Gastroesophageal sphincter (tissue), 4 donors: Measurements from ENCODE around the gene C1orf167. TPM values are rescaled to one million over a fixed set of nuclear protein-coding genes. Genes with fewer than 3 reads are reported as not detected.

Source experiments
- ATAC-seq: fragments of 150-250 bp; one replicate; pipeline ENCODE4 v1.9.1; 2016; ENCODE audit warnings: mild to moderate bottlenecking, moderate library complexity
- H3K27ac ChIP-seq, 4 donors: fragments of 200-600 bp; sonication (generic) in 3 of 4; 1 replicate in 3 of 4; 2 replicates in 1 of 4; pipeline ENCODE4 v1.5.1; 2016 to 2019
- H3K27me3 ChIP-seq: fragments of 200-600 bp; sonication (generic); one replicate; pipeline ENCODE4 v1.5.1; 2019
- H3K36me3 ChIP-seq, 2 donors: fragments of 200-600 bp; sonication (generic); one replicate each; pipeline ENCODE4 v1.5.1; 2019; ENCODE audit warnings: control low read depth in 1 of 2
- H3K4me1 ChIP-seq, 3 donors: fragments of 200-600 bp; sonication (generic); 1 replicate in 2 of 3; 2 replicates in 1 of 3; pipeline ENCODE4 v1.5.1; 2016 to 2019; ENCODE audit warnings: control low read depth in 2 of 3
- H3K4me3 ChIP-seq, 2 donors: fragments of 200-600 bp; sonication (generic); one replicate each; pipeline ENCODE4 v1.5.1; 2019; ENCODE audit warnings: mild to moderate bottlenecking in 1 of 2, moderate library complexity in 1 of 2
- H3K9me3 ChIP-seq, 3 donors: fragments of 200-600 bp; sonication (generic); one replicate each; pipeline ENCODE4 v1.5.1; 2017 to 2019; ENCODE audit warnings: control low read depth in 2 of 3
- EP300 ChIP-seq: sonication (generic); formaldehyde crosslinking; IDR thresholded peaks from one replicate; pipeline ENCODE4 v1.6.1; 2017; ENCODE audit warnings: antibody characterized with exemption, mild to moderate bottlenecking
- POLR2A ChIP-seq, 2 donors: fragments of 450-650 bp; IDR thresholded peaks; one replicate each; pipeline ENCODE4 v1.6.1; 2017; ENCODE audit warnings: antibody characterized with exemption in 2 of 2, mild to moderate bottlenecking in 2 of 2, moderate library complexity in 1 of 2
- POLR2AphosphoS5 ChIP-seq: sonication (generic); formaldehyde crosslinking; IDR thresholded peaks from one replicate; pipeline ENCODE4 v1.6.1; 2017; ENCODE audit warnings: antibody characterized with exemption
- WGBS, 2 donors: methylation state at CpG; one replicate each; pipeline ENCODE4 v1.1.5; 2018; ENCODE audit warnings: low coverage in 1 of 2; 5-methylcytosine and 5-hydroxymethylcytosine counted together
- total RNA-seq, 4 donors: library from RNA; depleted of rRNA; stranded (reverse); fragments of >200 nt; gene quantifications; one replicate each; pipeline ENCODE4 v1.1.0, GENCODE V29; 2016
- TF ChIP-seq, protein P1 (sequence below), 4 experiments: fragments of 200-600 bp in 2 of 4; fragments of 450-650 bp in 2 of 4; sonication (generic) in 1 of 4; IDR thresholded peaks; one replicate each; pipeline ENCODE4 v1.5.1; 2017 to 2019; ENCODE audit warnings: antibody characterized with exemption in 4 of 4, mild to moderate bottlenecking in 2 of 4, moderate library complexity in 2 of 4

The C1orf167 gene
- total RNA-seq, 4 donors from 2014 or later, result 0.35 to 1.4 (median 0.75) TPM

DNA sequence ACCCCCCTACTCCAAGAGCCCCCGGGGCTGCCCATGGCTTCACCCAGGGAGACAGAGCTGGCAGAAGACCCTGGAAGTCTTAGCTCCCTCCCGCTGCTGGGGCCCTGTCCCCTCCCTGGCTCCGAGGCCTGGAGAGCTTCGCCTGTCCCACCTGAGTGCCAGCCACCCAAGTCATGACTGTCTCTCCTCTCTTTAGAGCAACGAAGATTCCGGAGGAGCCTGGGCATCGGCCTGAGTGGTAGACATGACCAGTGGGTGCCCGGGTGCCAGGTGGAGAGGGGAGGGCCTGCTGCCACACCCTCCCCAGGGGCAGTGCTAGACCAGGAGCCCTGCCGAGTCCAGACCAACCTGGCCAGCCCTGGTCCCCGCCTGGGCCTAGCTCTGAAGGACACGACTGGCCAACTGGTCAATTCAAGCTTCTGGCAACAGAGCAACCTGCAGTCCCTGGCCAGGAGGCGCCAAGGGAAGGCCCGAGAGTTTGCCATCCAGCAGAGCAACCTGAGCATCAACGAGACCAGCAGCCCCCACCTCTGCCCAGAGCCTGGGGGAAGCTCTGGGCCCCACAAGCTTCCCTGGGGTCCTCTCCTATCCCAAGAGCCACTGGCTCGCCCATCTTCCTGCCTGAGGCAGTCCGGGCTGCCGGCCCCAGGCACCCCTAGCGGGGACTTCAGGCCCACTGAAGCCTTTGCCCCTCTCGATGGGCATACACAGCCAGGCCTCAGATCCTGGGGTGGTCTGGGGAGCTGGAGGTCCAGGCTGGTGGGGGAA is 3.9 kb downstream of the C1orf167 start:
- 61% methylated on average over 2 of the region's 19 CpGs; no CpG with 5 or more reads in 1 of the 2 donors for WGBS, 2 donors
- no peaks in the 10 kb centered on the region for H3K36me3 ChIP-seq
- H3K4me3 ChIP-seq, result no peak overlapping the region
- peaks cover 58% of the 10 kb centered on the region for H3K27me3 ChIP-seq
- H3K27ac ChIP-seq, result no peak overlapping the region
- peaks cover 0 to 9% (median 0%) of the 10 kb centered on the region in 3 donors for H3K4me1 ChIP-seq
- ATAC-seq, result no peak
- no peaks in the 10 kb centered on the region for H3K9me3 ChIP-seq
- no peak for TF ChIP-seq POLR2AphosphoS5
- no peak for TF ChIP-seq POLR2A (IDR thresholded peaks at IDR 0.05)
- TF ChIP-seq, protein P1, sequence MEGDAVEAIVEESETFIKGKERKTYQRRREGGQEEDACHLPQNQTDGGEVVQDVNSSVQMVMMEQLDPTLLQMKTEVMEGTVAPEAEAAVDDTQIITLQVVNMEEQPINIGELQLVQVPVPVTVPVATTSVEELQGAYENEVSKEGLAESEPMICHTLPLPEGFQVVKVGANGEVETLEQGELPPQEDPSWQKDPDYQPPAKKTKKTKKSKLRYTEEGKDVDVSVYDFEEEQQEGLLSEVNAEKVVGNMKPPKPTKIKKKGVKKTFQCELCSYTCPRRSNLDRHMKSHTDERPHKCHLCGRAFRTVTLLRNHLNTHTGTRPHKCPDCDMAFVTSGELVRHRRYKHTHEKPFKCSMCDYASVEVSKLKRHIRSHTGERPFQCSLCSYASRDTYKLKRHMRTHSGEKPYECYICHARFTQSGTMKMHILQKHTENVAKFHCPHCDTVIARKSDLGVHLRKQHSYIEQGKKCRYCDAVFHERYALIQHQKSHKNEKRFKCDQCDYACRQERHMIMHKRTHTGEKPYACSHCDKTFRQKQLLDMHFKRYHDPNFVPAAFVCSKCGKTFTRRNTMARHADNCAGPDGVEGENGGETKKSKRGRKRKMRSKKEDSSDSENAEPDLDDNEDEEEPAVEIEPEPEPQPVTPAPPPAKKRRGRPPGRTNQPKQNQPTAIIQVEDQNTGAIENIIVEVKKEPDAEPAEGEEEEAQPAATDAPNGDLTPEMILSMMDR (IDR thresholded peaks at IDR 0.05), result no peak
- TF ChIP-seq EP300, result no peak

GRCh38 chr1:11766429-11766776 is 4.4 kb downstream of the C1orf167 start:
- Histone ChIP-seq H3K27ac (no peak overlapping the region), H3K4me1 (peaks cover 0 to 9% (median 0%) of the 10 kb centered on the region in 3 donors), H3K27me3 (peaks cover 56% of the 10 kb centered on the region), H3K4me3 (no peak overlapping the region), H3K9me3 (no peaks in the 10 kb centered on the region), H3K36me3 (no peaks in the 10 kb centered on the region)
- TF ChIP-seq, protein P1 (IDR thresholded peaks at IDR 0.05), result no peak
- no peak for TF ChIP-seq POLR2AphosphoS5
- no peak for TF ChIP-seq POLR2A (IDR thresholded peaks at IDR 0.05)
- no peak for TF ChIP-seq EP300
- no peak for ATAC-seq
- WGBS, 2 donors, result 60% methylated on average over 3 of the region's 14 CpGs; no CpG with 5 or more reads in 1 of the 2 donors

GRCh38 chr1:11767922-11768704 is 6.1 kb downstream of the C1orf167 start:
- no peak overlapping the region for H3K4me3 ChIP-seq
- no peak for ATAC-seq
- no peaks in the 10 kb centered on the region for H3K36me3 ChIP-seq
- TF ChIP-seq, protein P1 (IDR thresholded peaks at IDR 0.05), result no peak
- TF ChIP-seq EP300 (no peak), POLR2A (IDR thresholded peaks at IDR 0.05) (no peak), POLR2AphosphoS5 (no peak)
- 100% methylated on average over 1 to 2 of the region's 16 CpGs for WGBS, 2 donors
- no peaks in the 10 kb centered on the region for H3K9me3 ChIP-seq
- H3K27ac ChIP-seq, result no peak overlapping the region
- no peaks in the 10 kb centered on the region for H3K4me1 ChIP-seq
- peaks cover 48% of the 10 kb centered on the region for H3K27me3 ChIP-seq

DNA sequence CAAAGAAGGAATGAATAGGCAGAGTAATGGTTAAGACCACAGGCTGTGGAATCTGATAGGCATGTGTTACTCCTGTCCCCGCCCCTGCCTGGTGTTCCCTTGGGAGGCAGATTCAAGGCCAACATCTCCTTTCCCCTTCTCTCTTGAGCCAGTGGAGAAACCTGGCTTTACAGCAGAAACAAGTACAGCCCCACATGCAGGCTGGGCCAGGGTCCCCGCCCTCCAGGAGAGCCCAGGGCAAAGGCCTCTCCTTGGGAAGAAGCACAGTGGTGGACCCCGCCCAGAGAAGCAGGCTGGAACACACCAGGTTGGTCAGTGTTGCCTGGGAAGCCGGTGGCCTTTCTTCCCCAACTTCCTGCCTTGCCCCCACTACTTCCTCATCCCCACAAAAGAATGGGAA is 6.8 kb downstream of the C1orf167 start:
- ATAC-seq, result no peak
- no peaks in the 10 kb centered on the region for H3K9me3 ChIP-seq
- 40% methylated on average over 1 of the region's 4 CpGs; no CpG with 5 or more reads in 1 of the 2 donors for WGBS, 2 donors

More for the DNA sequence above, 6.8 kb downstream of the C1orf167 start:
- Histone ChIP-seq H3K4me3 (no peak overlapping the region), H3K27me3 (peaks cover 42% of the 10 kb centered on the region), H3K4me1 (no peaks in the 10 kb centered on the region), H3K36me3 (no peaks in the 10 kb centered on the region), H3K27ac (no peak overlapping the region)
- TF ChIP-seq, protein P1 (IDR thresholded peaks at IDR 0.05), result no peak
- TF ChIP-seq POLR2A (IDR thresholded peaks at IDR 0.05) (no peak), EP300 (no peak), POLR2AphosphoS5 (no peak)
